HepG2 (cell line): ENCODE results near the gene KIF26B.

Experiments
- BCL6 ChIP-seq: IDR thresholded peaks from 2 replicates; pipeline ENCODE4 v1.6.1; 2016; ENCODE audit warnings: missing genetic modification reagents, missing compliant biosample characterization
- CREB1 ChIP-seq, 2 experiments: fragments of 450-650 bp in 1 of 2; IDR thresholded peaks; 2 replicates each; pipeline ENCODE4 v1.6.1; 2016 to 2017; ENCODE audit warnings: control low read depth in 1 of 2, mild to moderate bottlenecking in 1 of 2, missing compliant biosample characterization in 1 of 2, missing genetic modification characterization in 1 of 2
- CTCF ChIP-seq: sonication (generic); formaldehyde crosslinking; IDR thresholded peaks from 2 replicates; pipeline ENCODE4 v1.5.0; 2020; ENCODE audit warnings: mild to moderate bottlenecking, missing genetic modification reagents, moderate library complexity
- NBN ChIP-seq: fragments of 450-650 bp; conservative IDR thresholded peaks from 2 replicates; pipeline ENCODE4 v1.6.1; 2017
- NCOA5 ChIP-seq: sonication (generic); formaldehyde crosslinking; IDR thresholded peaks from 2 replicates; pipeline ENCODE4 v1.4.0; 2020; ENCODE audit warnings: missing genetic modification reagents
- NCOR1 ChIP-seq: fragments of 200-600 bp; sonication (generic); IDR thresholded peaks from 2 replicates; pipeline ENCODE4 v1.7.0; 2017; ENCODE audit warnings: antibody characterized with exemption, low read length, borderline replicate concordance
- RBFOX2 ChIP-seq: fragments of 200-400 bp; formaldehyde crosslinking; IDR thresholded peaks from 2 replicates; pipeline ENCODE4 v1.6.1; 2017; ENCODE audit warnings: low read depth, mild to moderate bottlenecking, low read length
- SIX4 ChIP-seq: sonication (generic); formaldehyde crosslinking; IDR thresholded peaks from 2 replicates; pipeline ENCODE4 v1.4.0; 2020; ENCODE audit warnings: missing genetic modification reagents
- ZNF281 ChIP-seq: sonication (generic); formaldehyde crosslinking; IDR thresholded peaks from 2 replicates; pipeline ENCODE4 v1.4.0; 2020; ENCODE audit warnings: missing genetic modification reagents, borderline replicate concordance

- TF ChIP-seq ZNF281 (CRISPR knock-in tag) (no peak), NCOA5 (CRISPR knock-in tag) (no peak), NCOR1 (no peak), BCL6 (CRISPR knock-in tag) (no peak), NBN (no peak), SIX4 (CRISPR knock-in tag) (no peak), CTCF (no peak), CREB1 (IDR thresholded peaks at IDR 0.05) (no peak), CREB1 (CRISPR knock-in tag; IDR thresholded peaks at IDR 0.05) (no peak), RBFOX2 (no peak)
Observed at GRCh38 chr1:245428681-245429080, 273.9 kb downstream of the KIF26B start.
